NT2/D1 (cell line): ENCODE measurements around the gene BEGAIN.

Experiments used
- DNase-seq: peaks from one replicate; pipeline ENCODE4 v3.0.0-alpha.2; 2011; ENCODE audit warnings: low read depth, low spot score
- H3K27me3 ChIP-seq: 2 replicates; pipeline ENCODE4 v1.6.0; 2011; ENCODE audit warnings: mild to moderate bottlenecking; ENCODE audit not compliant: insufficient read length, insufficient read depth
- H3K36me3 ChIP-seq: 2 replicates; pipeline ENCODE4 v1.6.1; 2011; ENCODE audit warnings: mild to moderate bottlenecking, low read length, mixed read lengths; ENCODE audit not compliant: insufficient read depth, insufficient read length
- H3K4me1 ChIP-seq: 2 replicates; pipeline ENCODE4 v1.5.1; 2011; ENCODE audit not compliant: insufficient read depth, insufficient read length
- H3K4me3 ChIP-seq: 2 replicates; pipeline ENCODE4 v1.5.1; 2011; ENCODE audit warnings: low read depth; ENCODE audit not compliant: insufficient read length
- H3K9ac ChIP-seq: 2 replicates; pipeline ENCODE4 v1.6.0; 2011; ENCODE audit warnings: low read depth; ENCODE audit not compliant: insufficient read length
- H3K9me3 ChIP-seq: 2 replicates; pipeline ENCODE4 v1.5.1; 2011; ENCODE audit warnings: mild to moderate bottlenecking, low read length; ENCODE audit not compliant: insufficient read depth
- SUZ12 ChIP-seq: IDR thresholded peaks from 2 replicates; pipeline ENCODE4 v1.6.1; 2011; ENCODE audit not compliant: insufficient read length, insufficient read depth; ENCODE audit errors: extremely low read depth
- YY1 ChIP-seq: IDR thresholded peaks from 2 replicates; pipeline ENCODE4 v1.6.1; 2011; ENCODE audit not compliant: insufficient read length, insufficient read depth
- ZNF274 ChIP-seq: IDR thresholded peaks from 2 replicates; pipeline ENCODE4 v1.6.1; 2011; ENCODE audit warnings: mild to moderate bottlenecking, low read depth, low read length

BEGAIN gene

DNA sequence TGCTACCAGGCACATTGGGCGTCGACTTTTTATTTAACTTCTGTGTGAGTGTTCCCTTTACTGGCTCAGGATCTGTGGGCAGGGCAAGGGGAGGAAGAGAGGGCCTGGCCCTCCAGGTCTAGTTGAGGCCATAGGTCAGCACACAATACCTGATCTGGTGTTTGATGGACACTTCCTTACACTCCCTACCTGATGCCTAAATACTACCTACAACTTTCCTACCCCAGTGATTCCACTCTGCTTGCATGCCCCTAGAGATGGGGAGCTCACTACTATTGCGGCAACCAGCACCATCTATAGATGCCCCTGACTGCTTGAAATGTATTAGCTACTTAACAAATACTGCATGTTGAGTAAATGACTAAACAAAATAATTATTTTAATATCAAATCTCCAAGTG, 20.8 kb upstream of the BEGAIN start:
- no peaks in the 10 kb centered on the region for H3K27me3 ChIP-seq
- no peak for DNase-seq
- no peaks in the 10 kb centered on the region for H3K9me3 ChIP-seq
- peaks cover 4% of the 10 kb centered on the region for H3K4me1 ChIP-seq
- no peak overlapping the region for H3K4me3 ChIP-seq
- TF ChIP-seq SUZ12 (no peak), YY1 (no peak), ZNF274 (no peak)
- no peak overlapping the region for H3K9ac ChIP-seq
- no peaks in the 10 kb centered on the region for H3K36me3 ChIP-seq

DNA sequence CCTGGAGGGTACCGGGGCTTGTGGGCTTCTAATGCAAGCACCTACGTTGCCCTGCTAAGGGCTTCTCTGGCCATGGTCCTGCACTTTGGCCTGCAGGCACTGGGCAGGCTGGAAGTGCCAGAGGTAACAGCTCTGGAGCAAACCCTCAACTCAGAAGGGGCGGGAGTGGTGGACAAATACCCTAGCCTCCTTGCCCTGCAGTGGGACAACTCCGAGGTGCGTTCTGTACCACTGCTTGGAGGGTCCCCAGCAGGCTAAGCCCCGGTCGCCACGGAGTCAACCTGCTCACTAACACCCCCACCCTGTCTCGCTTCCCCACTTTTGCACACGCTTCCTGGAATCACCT, 20.4 kb upstream of the BEGAIN start:
- H3K36me3 ChIP-seq: no peaks in the 10 kb centered on the region
- TF ChIP-seq SUZ12 (no peak), ZNF274 (no peak), YY1 (no peak)
- DNase-seq: no peak
- H3K9me3 ChIP-seq: no peaks in the 10 kb centered on the region
- no peak overlapping the region for H3K4me3 ChIP-seq
- no peaks in the 10 kb centered on the region for H3K27me3 ChIP-seq
- peaks cover 4% of the 10 kb centered on the region for H3K4me1 ChIP-seq
- H3K9ac ChIP-seq: no peak overlapping the region

GRCh38 chr14:100606687-100607610, 19.7 kb upstream of the BEGAIN start:
- peaks cover 4% of the 10 kb centered on the region for H3K4me1 ChIP-seq

GRCh38 chr14:100605706-100606686, 18.8 kb upstream of the BEGAIN start:
- no peak overlapping the region for H3K9ac ChIP-seq
- H3K27me3 ChIP-seq: no peaks in the 10 kb centered on the region
- TF ChIP-seq ZNF274 (no peak), YY1 (no peak), SUZ12 (no peak)
- no peak overlapping the region for H3K4me3 ChIP-seq
- H3K4me1 ChIP-seq: peaks cover 4% of the 10 kb centered on the region
- no peaks in the 10 kb centered on the region for H3K9me3 ChIP-seq
- DNase-seq: no peak
- no peaks in the 10 kb centered on the region for H3K36me3 ChIP-seq

More at GRCh38 chr14:100606687-100607610, 19.7 kb upstream of the BEGAIN start:
- Histone ChIP-seq H3K27me3 (no peaks in the 10 kb centered on the region), H3K36me3 (no peaks in the 10 kb centered on the region), H3K9me3 (no peaks in the 10 kb centered on the region), H3K4me3 (no peak overlapping the region), H3K9ac (no peak overlapping the region)
- TF ChIP-seq SUZ12 (no peak), YY1 (no peak), ZNF274 (no peak)
- DNase-seq: no peak

GRCh38 chr14:100605230-100605629, 18.0 kb upstream of the BEGAIN start:
- no peak for TF ChIP-seq ZNF274
- TF ChIP-seq YY1: no peak
- no peak for TF ChIP-seq SUZ12
- no peaks in the 10 kb centered on the region for H3K9me3 ChIP-seq
- H3K4me1 ChIP-seq: peaks cover 4% of the 10 kb centered on the region
- DNase-seq: no peak
- H3K27me3 ChIP-seq: no peaks in the 10 kb centered on the region
- no peak overlapping the region for H3K4me3 ChIP-seq
- H3K36me3 ChIP-seq: no peaks in the 10 kb centered on the region
- no peak overlapping the region for H3K9ac ChIP-seq

GRCh38 chr14:100604709-100605108, 17.5 kb upstream of the BEGAIN start:
- no peaks in the 10 kb centered on the region for H3K36me3 ChIP-seq
- no peak overlapping the region for H3K4me3 ChIP-seq
- peaks cover 4% of the 10 kb centered on the region for H3K4me1 ChIP-seq
- no peak overlapping the region for H3K9ac ChIP-seq
- no peaks in the 10 kb centered on the region for H3K9me3 ChIP-seq
- TF ChIP-seq YY1: no peak
- no peak for TF ChIP-seq SUZ12
- no peaks in the 10 kb centered on the region for H3K27me3 ChIP-seq
- no peak for DNase-seq

DNA sequence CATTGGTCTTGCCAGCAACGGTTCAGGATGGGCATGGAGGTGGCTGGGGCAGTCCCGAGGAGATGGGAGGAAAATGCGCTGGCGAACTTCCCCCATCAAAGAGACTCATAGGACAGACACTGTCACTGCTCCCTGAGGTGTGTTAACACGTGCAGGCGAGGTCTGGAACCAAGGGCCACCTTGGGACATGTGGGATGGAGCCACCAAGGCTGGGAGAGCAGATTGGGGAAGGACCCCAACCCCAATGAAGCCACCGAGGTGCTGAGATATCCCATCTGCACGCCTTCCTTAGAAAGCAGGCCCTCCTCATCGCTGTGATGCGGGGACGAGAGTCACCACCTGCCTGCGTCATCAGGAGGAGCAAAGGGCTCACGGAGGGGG, 16.9 kb upstream of the BEGAIN start:
- no peaks in the 10 kb centered on the region for H3K27me3 ChIP-seq

More for the DNA sequence above, 16.9 kb upstream of the BEGAIN start:
- Histone ChIP-seq H3K4me3 (no peak overlapping the region), H3K9ac (no peak overlapping the region), H3K36me3 (no peaks in the 10 kb centered on the region), H3K4me1 (peaks cover 4% of the 10 kb centered on the region), H3K9me3 (no peaks in the 10 kb centered on the region)
- DNase-seq: no peak
- no peak for TF ChIP-seq YY1
- TF ChIP-seq ZNF274: no peak
- TF ChIP-seq SUZ12: no peak
